ENCODE measurements around the gene SLC39A9. TPM values are rescaled to one million over a fixed set of nuclear protein-coding genes. Genes with fewer than 3 reads are reported as not detected.
"Not testable (repeated sequence)": the region's sequence is repeated elsewhere in the genome, so short reads cannot be mapped to it uniquely, and the experiment has no call there.

SLC39A9 gene
- total RNA-seq, 4 donors from 2014 or later = 40.2 to 77.7 (median 68.6) TPM

DNA sequence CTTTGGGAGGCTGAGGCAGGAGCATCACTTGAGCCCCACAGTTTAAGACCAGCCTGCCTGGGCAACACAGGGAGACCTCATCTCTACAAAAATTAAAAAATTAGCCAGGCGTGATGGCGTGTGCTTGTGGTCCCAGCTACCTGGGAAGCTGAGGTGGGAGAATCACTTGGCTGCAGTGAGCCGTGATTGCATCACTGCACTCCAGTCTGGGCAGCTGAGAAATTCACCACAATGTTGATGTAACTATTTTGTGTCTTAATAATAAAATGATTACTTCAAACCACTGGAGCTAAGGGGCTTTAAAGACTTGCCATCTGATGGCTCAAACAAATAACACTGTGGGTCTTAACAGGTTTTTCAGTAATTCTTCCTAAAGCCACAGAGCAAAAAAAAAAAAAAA is 11.2 kb upstream of the SLC39A9 start:
- TF ChIP-seq, protein P1, sequence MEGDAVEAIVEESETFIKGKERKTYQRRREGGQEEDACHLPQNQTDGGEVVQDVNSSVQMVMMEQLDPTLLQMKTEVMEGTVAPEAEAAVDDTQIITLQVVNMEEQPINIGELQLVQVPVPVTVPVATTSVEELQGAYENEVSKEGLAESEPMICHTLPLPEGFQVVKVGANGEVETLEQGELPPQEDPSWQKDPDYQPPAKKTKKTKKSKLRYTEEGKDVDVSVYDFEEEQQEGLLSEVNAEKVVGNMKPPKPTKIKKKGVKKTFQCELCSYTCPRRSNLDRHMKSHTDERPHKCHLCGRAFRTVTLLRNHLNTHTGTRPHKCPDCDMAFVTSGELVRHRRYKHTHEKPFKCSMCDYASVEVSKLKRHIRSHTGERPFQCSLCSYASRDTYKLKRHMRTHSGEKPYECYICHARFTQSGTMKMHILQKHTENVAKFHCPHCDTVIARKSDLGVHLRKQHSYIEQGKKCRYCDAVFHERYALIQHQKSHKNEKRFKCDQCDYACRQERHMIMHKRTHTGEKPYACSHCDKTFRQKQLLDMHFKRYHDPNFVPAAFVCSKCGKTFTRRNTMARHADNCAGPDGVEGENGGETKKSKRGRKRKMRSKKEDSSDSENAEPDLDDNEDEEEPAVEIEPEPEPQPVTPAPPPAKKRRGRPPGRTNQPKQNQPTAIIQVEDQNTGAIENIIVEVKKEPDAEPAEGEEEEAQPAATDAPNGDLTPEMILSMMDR (IDR thresholded peaks at IDR 0.05) = no peak
- no peak for TF ChIP-seq POLR2A (IDR thresholded peaks at IDR 0.05)
- WGBS, 2 donors = 81 to 83% methylated on average over 3 of the region's 3 CpGs
- H3K9me3 ChIP-seq = no peaks in the 10 kb centered on the region
- H3K4me1 ChIP-seq = peaks cover 0 to 16% (median 0%) of the 10 kb centered on the region in 3 donors
- H3K27ac ChIP-seq = no peak overlapping the region
- H3K27me3 ChIP-seq = no peaks in the 10 kb centered on the region
- no peak for DNase-seq
- intact Hi-C loops (cut with DNase I) = no loop called here
- no peak overlapping the region for H3K4me3 ChIP-seq
- peaks cover 4 to 96% (median 25%) of the 10 kb centered on the region in 3 donors for H3K36me3 ChIP-seq

DNA sequence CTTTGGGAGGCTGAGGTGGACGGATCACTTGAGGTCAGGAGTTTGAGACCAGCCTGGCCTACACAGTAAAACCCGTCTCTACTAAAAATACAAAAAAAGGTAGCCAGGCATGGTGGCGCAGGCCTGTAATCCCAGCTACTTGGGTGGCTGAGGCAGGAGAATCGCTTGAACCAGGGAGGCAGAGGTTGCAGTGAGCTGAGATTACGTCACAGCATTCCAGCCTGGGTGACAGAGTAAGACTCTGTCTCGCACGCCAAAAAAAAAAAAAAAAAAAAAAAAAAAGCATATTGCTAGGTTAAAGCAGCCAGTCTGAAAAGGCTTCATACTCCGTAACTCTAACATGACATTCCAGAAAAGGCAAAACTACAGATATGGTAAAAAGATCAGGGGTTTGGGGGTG is 7.1 kb upstream of the SLC39A9 start:
- peaks cover 0 to 45% (median 3%) of the 10 kb centered on the region in 3 donors for H3K4me1 ChIP-seq
- 78 to 85% methylated on average over 8 of the region's 8 CpGs for WGBS, 2 donors
- H3K4me3 ChIP-seq; H3K9me3 ChIP-seq; intact Hi-C loops (cut with DNase I); DNase-seq; H3K27me3 ChIP-seq: not testable (repeated sequence)
- H3K27ac ChIP-seq = peak overlapping the region in 1 of 4 donors; percentile 21
- H3K36me3 ChIP-seq = peaks cover 0 to 97% (median 27%) of the 10 kb centered on the region in 3 donors

DNA sequence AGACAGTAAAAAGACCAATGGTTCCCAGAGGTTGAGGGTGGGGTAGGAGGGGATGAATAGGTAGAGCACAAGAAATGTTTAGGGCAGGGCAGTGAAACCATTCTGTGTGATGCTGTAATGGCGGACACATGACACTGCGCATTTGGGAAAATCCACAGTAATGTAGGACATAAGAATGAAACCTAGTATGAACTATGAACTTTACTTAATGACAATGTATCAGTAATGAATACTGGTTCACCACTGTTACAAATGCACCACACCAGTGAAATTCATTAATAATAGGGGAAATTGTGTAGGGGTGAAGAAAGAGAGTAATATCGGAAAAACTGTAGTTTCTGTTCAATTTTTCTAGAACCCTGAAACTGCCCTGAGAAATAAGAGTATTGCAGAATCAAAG is 6.0 kb upstream of the SLC39A9 start:
- TF ChIP-seq POLR2A (IDR thresholded peaks at IDR 0.05) = no peak
- TF ChIP-seq, protein P1 (IDR thresholded peaks at IDR 0.05) = no peak
- Histone ChIP-seq H3K36me3 (peaks cover 0 to 87% (median 27%) of the 10 kb centered on the region in 3 donors), H3K4me3 (no peak overlapping the region), H3K27me3 (no peaks in the 10 kb centered on the region), H3K9me3 (no peaks in the 10 kb centered on the region), H3K27ac (no peak overlapping the region), H3K4me1 (peaks cover 5 to 56% (median 13%) of the 10 kb centered on the region in 3 donors)
- WGBS, 2 donors = 66 to 96% methylated on average over 3 of the region's 3 CpGs
- intact Hi-C loops (cut with DNase I) = no loop called here
- DNase-seq = no peak

DNA sequence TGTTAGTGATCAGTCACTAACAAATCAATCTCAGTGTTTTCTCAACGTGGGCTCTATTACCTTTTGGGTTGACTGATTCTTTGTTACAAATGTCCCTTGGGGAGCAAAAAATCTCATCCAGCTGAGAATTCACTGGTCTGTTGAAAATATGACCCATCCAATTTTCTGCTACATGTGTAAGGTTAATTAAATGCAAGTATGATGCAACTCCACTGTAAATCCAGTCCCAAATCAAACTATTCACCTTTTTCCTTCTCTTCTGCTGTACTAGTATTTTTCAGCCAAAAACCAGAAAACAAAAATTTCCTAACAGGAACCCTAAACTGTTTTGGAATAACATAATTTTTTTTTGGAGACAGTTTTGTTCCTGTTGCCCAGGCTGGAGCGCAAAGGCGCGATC is 2.6 kb upstream of the SLC39A9 start:
- 80 to 90% methylated on average over 4 of the region's 4 CpGs for WGBS, 2 donors

DNA sequence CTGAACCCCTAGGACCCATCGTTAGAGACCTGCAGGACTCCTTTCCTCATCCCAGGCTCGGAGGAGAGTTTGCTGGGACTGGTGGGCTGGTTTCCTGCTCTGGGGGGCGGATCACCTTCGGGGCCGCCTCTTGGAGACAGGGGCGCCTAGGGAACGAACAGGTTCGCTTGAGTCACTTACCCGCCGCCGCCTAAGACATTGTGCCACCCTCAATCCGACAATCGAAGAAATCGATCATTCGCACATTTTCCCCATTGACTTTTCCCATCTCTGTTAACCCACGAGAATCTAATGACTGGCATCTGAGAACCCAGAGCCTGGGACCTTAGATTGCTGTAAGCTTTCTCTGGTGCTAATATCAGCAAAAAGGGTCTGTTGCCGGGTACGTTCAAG is 322 bp downstream of the SLC39A9 start:
- no peaks in the 10 kb centered on the region for H3K27me3 ChIP-seq
- peak overlapping the region; percentile 67 to 95 (median 82) for H3K4me3 ChIP-seq
- TF ChIP-seq, protein P1 (IDR thresholded peaks at IDR 0.05) = no peak
- no peak for TF ChIP-seq POLR2A (IDR thresholded peaks at IDR 0.05)
- no peak for DNase-seq
- peaks cover 0 to 27% (median 2%) of the 10 kb centered on the region in 3 donors for H3K36me3 ChIP-seq
- WGBS, 2 donors = 0% methylated on average over 2 of the region's 18 CpGs
- H3K4me1 ChIP-seq = peaks cover 28 to 69% (median 31%) of the 10 kb centered on the region in 3 donors
- H3K9me3 ChIP-seq = no peaks in the 10 kb centered on the region
- intact Hi-C loops (cut with DNase I) = no loop called here
- H3K27ac ChIP-seq = peak overlapping the region; percentile 83 to 95 (median 92)

More for the DNA sequence above, 2.6 kb upstream of the SLC39A9 start:
- Histone ChIP-seq H3K4me1 (peaks cover 22 to 75% (median 27%) of the 10 kb centered on the region in 3 donors), H3K36me3 (peaks cover 0 to 54% (median 13%) of the 10 kb centered on the region in 3 donors), H3K27me3 (no peaks in the 10 kb centered on the region), H3K9me3 (no peaks in the 10 kb centered on the region), H3K4me3 (no peak overlapping the region), H3K27ac (no peak overlapping the region)
- intact Hi-C loops (cut with DNase I) = no loop called here
- no peak for TF ChIP-seq POLR2A (IDR thresholded peaks at IDR 0.05)
- TF ChIP-seq, protein P1 (IDR thresholded peaks at IDR 0.05) = no peak
- DNase-seq = no peak

DNA sequence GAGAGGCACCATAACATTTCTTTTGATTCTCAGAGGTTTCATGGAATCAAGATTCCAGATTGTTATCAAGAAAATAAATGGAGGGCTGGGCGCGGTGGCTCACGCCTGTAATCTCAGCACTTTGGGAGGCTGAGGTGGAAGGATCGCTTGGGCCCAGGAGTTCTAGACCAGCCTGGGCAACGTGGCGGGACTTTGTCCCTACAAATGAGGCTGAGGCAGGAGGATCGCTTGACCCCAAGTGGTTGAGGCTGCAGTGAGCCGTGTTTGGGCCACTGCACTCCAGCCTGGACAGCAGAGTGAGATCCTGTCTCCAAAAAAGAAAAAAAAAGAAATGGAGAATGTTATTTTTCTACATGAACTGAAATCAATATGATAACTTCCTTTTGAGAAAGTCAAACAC is 1.3 kb downstream of the SLC39A9 start:
- Histone ChIP-seq H3K36me3 (peaks cover 0 to 21% (median 0%) of the 10 kb centered on the region in 3 donors), H3K4me3 (peak overlapping the region; percentile 67 to 95 (median 82)), H3K27me3 (no peaks in the 10 kb centered on the region), H3K27ac (no peak overlapping the region), H3K9me3 (no peaks in the 10 kb centered on the region), H3K4me1 (peaks cover 28 to 69% (median 31%) of the 10 kb centered on the region in 3 donors)
- TF ChIP-seq, protein P1 (IDR thresholded peaks at IDR 0.05) = no peak
- TF ChIP-seq POLR2A (IDR thresholded peaks at IDR 0.05) = no peak
- 92 to 95% methylated on average over 7 to 8 of the region's 8 CpGs for WGBS, 2 donors
- intact Hi-C loops (cut with DNase I) = no loop called here
- no peak for DNase-seq

Measured in esophagus squamous epithelium (tissue), 5 donors.